ENCODE measurements around the gene PHF2.

DNA sequence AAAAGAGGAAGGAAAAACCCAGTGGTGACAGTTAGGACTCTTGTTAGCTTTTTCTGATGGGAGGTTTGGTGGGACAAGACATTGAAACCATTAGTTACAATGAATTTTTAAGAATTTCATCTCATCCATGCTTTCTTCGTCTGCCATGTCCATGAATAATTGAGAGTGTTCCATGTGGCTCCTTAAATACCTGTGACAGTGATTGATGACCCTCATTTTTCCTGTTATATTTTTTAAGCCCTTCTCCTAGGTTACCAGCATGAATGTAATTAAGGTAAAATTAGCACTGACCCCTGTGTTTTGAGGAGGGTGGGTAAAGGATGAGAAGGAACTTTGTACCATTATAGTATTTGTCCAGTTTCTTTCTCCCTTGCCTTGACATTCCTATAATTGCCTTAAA, 23.5 kb upstream of the PHF2 start:
- no peak for TF ChIP-seq GATA3 (IDR thresholded peaks at IDR 0.05; ENCODE audit: low read depth, low read length)
- TF ChIP-seq GATA2 (IDR thresholded peaks at IDR 0.05; ENCODE audit: low read depth, low read length), result no peak
